GM23338 (cell line): ENCODE results near the gene LIPJ. TPM values are rescaled to one million over a fixed set of nuclear protein-coding genes. Genes with fewer than 3 reads are reported as not detected.

Experiments
- ATAC-seq: fragments of 200-7000 bp; cut with Tn5 transposase; 3 replicates; pipeline ENCODE4 v1.9.1; 2020
- DNase-seq: peaks from one replicate; pipeline ENCODE4 v3.0.0-alpha.2; 2015; ENCODE audit warnings: low spot score
- H2AFZ ChIP-seq: fragments of 200-600 bp; sonication (generic); 2 replicates; pipeline ENCODE4 v1.8.0; 2016; ENCODE audit warnings: antibody characterized with exemption, mild to moderate bottlenecking, moderate library complexity
- H3F3A ChIP-seq: fragments of 200-600 bp; sonication (generic); replicated peaks from 2 replicates; pipeline ENCODE4 v1.8.0; 2017; ENCODE audit warnings: antibody characterized with exemption, mixed run types, low read depth
- H3K27ac ChIP-seq: fragments of 200-600 bp; sonication (generic); 2 replicates; pipeline ENCODE4 v1.6.1; 2016; ENCODE audit warnings: low read depth
- H3K27me3 ChIP-seq: fragments of 200-600 bp; sonication (generic); 2 replicates; pipeline ENCODE4 v1.8.0; 2016; ENCODE audit warnings: mild to moderate bottlenecking, mixed run types, moderate library complexity; ENCODE audit not compliant: insufficient read depth
- H3K36me3 ChIP-seq: fragments of 200-600 bp; sonication (generic); 2 replicates; pipeline ENCODE4 v1.8.0; 2016; ENCODE audit warnings: mild to moderate bottlenecking; ENCODE audit not compliant: insufficient read depth
- H3K4me1 ChIP-seq: fragments of 200-600 bp; sonication (generic); 2 replicates; pipeline ENCODE4 v1.8.0; 2016; ENCODE audit warnings: mild to moderate bottlenecking, moderate library complexity; ENCODE audit not compliant: insufficient read depth
- H3K4me2 ChIP-seq: fragments of 200-600 bp; sonication (generic); 2 replicates; pipeline ENCODE4 v1.7.1; 2017; ENCODE audit warnings: mixed run types
- H3K4me3 ChIP-seq: fragments of 200-600 bp; sonication (generic); 2 replicates; pipeline ENCODE4 v1.6.1; 2016; ENCODE audit warnings: mixed run types
- H3K79me2 ChIP-seq: fragments of 200-600 bp; sonication (generic); replicated peaks from 2 replicates; pipeline ENCODE4 v1.8.0; 2017; ENCODE audit warnings: mild to moderate bottlenecking; ENCODE audit not compliant: insufficient read depth
- H3K9me2 ChIP-seq: fragments of 200-600 bp; sonication (generic); 2 replicates; pipeline ENCODE4 v1.8.0; 2017; ENCODE audit not compliant: insufficient read depth
- H4K20me1 ChIP-seq: fragments of 200-600 bp; sonication (generic); replicated peaks from 2 replicates; pipeline ENCODE4 v1.8.0; 2017; ENCODE audit warnings: mild to moderate bottlenecking; ENCODE audit not compliant: insufficient read depth
- H3K27ac Mint-ChIP-seq: 2 replicates; pipeline ENCODE4 v1.8.0; 2020; ENCODE audit warnings: inconsistent platforms, mild to moderate bottlenecking, moderate library complexity, mixed read lengths
- H3K27me3 Mint-ChIP-seq: 3 replicates; pipeline ENCODE4 v1.8.0; 2022; ENCODE audit warnings: low read depth, mild to moderate bottlenecking, moderate library complexity, mixed read lengths, inconsistent platforms; ENCODE audit not compliant: insufficient read depth, poor library complexity
- H3K36me3 Mint-ChIP-seq: 3 replicates; pipeline ENCODE4 v1.8.0; 2021; ENCODE audit warnings: low read depth, mild to moderate bottlenecking, inconsistent platforms, moderate library complexity, mixed read lengths
- H3K4me1 Mint-ChIP-seq: 3 replicates; pipeline ENCODE4 v1.8.0; 2020; ENCODE audit warnings: mild to moderate bottlenecking, inconsistent platforms, mixed read lengths
- H3K4me3 Mint-ChIP-seq: 3 replicates; pipeline ENCODE4 v1.8.0; 2021; ENCODE audit warnings: moderate library complexity, mild to moderate bottlenecking, inconsistent platforms, mixed read lengths
- H3K9me3 Mint-ChIP-seq: 3 replicates; pipeline ENCODE4 v1.8.0; 2020; ENCODE audit warnings: moderate library complexity, mild to moderate bottlenecking, inconsistent platforms, mixed read lengths
- CREB1 ChIP-seq: fragments of 250-450 bp; sonication (Bioruptor Pico); IDR thresholded peaks from 2 replicates; pipeline ENCODE4 v1.5.0; 2020; ENCODE audit warnings: low read depth, mild to moderate bottlenecking, moderate library complexity
- CTCF ChIP-seq, 2 experiments: fragments of 200-600 bp in 1 of 2; sonication (generic) in 1 of 2; conservative IDR thresholded peaks; 2 replicates each; pipeline versions ENCODE4 v1.5.1 to v1.6.1; 2016 to 2017; ENCODE audit warnings: antibody characterized with exemption in 2 of 2, low read depth in 2 of 2, mild to moderate bottlenecking in 2 of 2, moderate library complexity in 1 of 2
- EZH2 ChIP-seq: fragments of 200-600 bp; sonication (generic); IDR thresholded peaks from one replicate; pipeline ENCODE4 v1.8.0; 2017; ENCODE audit warnings: antibody characterized with exemption, mild to moderate bottlenecking, low read depth; ENCODE audit not compliant: unreplicated experiment
- EZH2phosphoT487 ChIP-seq: fragments of 200-600 bp; sonication (generic); IDR thresholded peaks from one replicate; pipeline ENCODE4 v1.8.1; 2018; ENCODE audit warnings: antibody characterized with exemption; ENCODE audit not compliant: unreplicated experiment
- JUNB ChIP-seq: IDR thresholded peaks from one replicate; pipeline ENCODE4 v1.6.1; 2016; ENCODE audit warnings: antibody characterized with exemption; ENCODE audit not compliant: unreplicated experiment
- STAT1 ChIP-seq: IDR thresholded peaks from one replicate; pipeline ENCODE4 v1.6.1; 2016; ENCODE audit warnings: antibody characterized with exemption; ENCODE audit not compliant: unreplicated experiment
- ZNF331 ChIP-seq: fragments of 250-450 bp; sonication (Bioruptor Pico); IDR thresholded peaks from 2 replicates; pipeline ENCODE4 v1.5.0; 2020; ENCODE audit warnings: low read depth, mild to moderate bottlenecking, moderate library complexity
- ZNF462 ChIP-seq: fragments of 250-450 bp; sonication (Bioruptor Pico); IDR thresholded peaks from 2 replicates; pipeline ENCODE4 v1.5.0; 2020; ENCODE audit warnings: mild to moderate bottlenecking, moderate library complexity
- polyA plus RNA-seq: library from polyadenylated mRNA; unstranded; fragments of >200 nt; fragmentation: Nextera tagmentation; extraction: Ambion mirVana; gene quantifications from 2 replicates; pipeline ENCODE4 v1.2.1, GENCODE V29; 2016
- total RNA-seq: library from RNA; depleted of rRNA; stranded (reverse); fragments of >200 nt; shearing (Covaris generic); gene quantifications from 2 replicates; pipeline ENCODE4 v1.2.3, GENCODE V29; 2014

The LIPJ gene
- total and polyA plus RNA-seq, 2 experiments from 2014 or later, result 0.14 TPM; not detected in 1

GRCh38 chr10:88642963-88643362, 56.4 kb downstream of the LIPJ start (continued):
- no peak for TF ChIP-seq ZNF462
- no peak for TF ChIP-seq STAT1
- no peak for TF ChIP-seq CREB1 (CRISPR knock-in tag)
- no peak for TF ChIP-seq CTCF (conservative IDR thresholded peaks at IDR 0.05; ENCODE audit: low read depth in 2 of 2)
- no peak for TF ChIP-seq ZNF331 (CRISPR knock-in tag)
- TF ChIP-seq EZH2, result no peak
- TF ChIP-seq EZH2phosphoT487, result no peak

GRCh38 chr10:88647061-88647615, 60.6 kb downstream of the LIPJ start:
- Histone ChIP-seq H3K9me2 (no peaks in the 10 kb centered on the region), H3F3A (no peaks in the 10 kb centered on the region), H4K20me1 (no peaks in the 10 kb centered on the region), H2AFZ (no peak overlapping the region), H3K27ac (no peak overlapping the region), H3K27me3 (no peaks in the 10 kb centered on the region), H3K4me3 (no peak overlapping the region), H3K79me2 (no peaks in the 10 kb centered on the region), H3K36me3 (no peaks in the 10 kb centered on the region), H3K4me1 (no peaks in the 10 kb centered on the region), H3K4me2 (no peak overlapping the region)
- H3K27ac Mint-ChIP-seq, result no peak overlapping the region
- no peak for ATAC-seq
- no peaks in the 10 kb centered on the region for H3K27me3 Mint-ChIP-seq
- no peak for DNase-seq
- H3K9me3 Mint-ChIP-seq, result no peaks in the 10 kb centered on the region
- H3K36me3 Mint-ChIP-seq, result no peaks in the 10 kb centered on the region
- no peak overlapping the region for H3K4me3 Mint-ChIP-seq
- H3K4me1 Mint-ChIP-seq, result no peaks in the 10 kb centered on the region
- no peak for TF ChIP-seq CTCF (conservative IDR thresholded peaks at IDR 0.05; ENCODE audit: low read depth in 2 of 2)
- TF ChIP-seq JUNB, result no peak
